H9 (cell line): ENCODE measurements around the gene TTC39B. TPM values are rescaled to one million over a fixed set of nuclear protein-coding genes. Genes with fewer than 3 reads are reported as not detected.

Source experiments
- DNase-seq: peaks from one replicate; pipeline ENCODE4 v3.0.0-alpha.2; 2017
- H2AFZ ChIP-seq: one replicate; pipeline ENCODE4 v1.6.1; 2013; ENCODE audit warnings: mild to moderate bottlenecking, low read length, control low read depth, moderate library complexity
- H2AK5ac ChIP-seq: 2 replicates; pipeline ENCODE4 v1.6.1; 2013; ENCODE audit warnings: low read length, control low read depth, mixed read lengths; ENCODE audit not compliant: insufficient read length
- H2BK120ac ChIP-seq: one replicate; pipeline ENCODE4 v1.6.1; 2013; ENCODE audit warnings: low read depth, mild to moderate bottlenecking, low read length, control low read depth, inconsistent platforms; ENCODE audit not compliant: poor library complexity, severe bottlenecking
- H2BK12ac ChIP-seq: 2 replicates; pipeline ENCODE4 v1.6.1; 2013; ENCODE audit warnings: low read length, control low read depth, mixed read lengths, low read depth; ENCODE audit not compliant: insufficient read length
- H2BK15ac ChIP-seq: 2 replicates; pipeline ENCODE4 v1.6.1; 2013; ENCODE audit warnings: low read depth, low read length, control low read depth
- H2BK20ac ChIP-seq: one replicate; pipeline ENCODE4 v1.6.1; 2013; ENCODE audit warnings: low read depth, mild to moderate bottlenecking, low read length, control low read depth, inconsistent platforms; ENCODE audit not compliant: poor library complexity, severe bottlenecking
- H2BK5ac ChIP-seq: 2 replicates; pipeline ENCODE4 v1.6.1; 2013; ENCODE audit warnings: low read length, control low read depth, mixed read lengths; ENCODE audit not compliant: insufficient read length
- H3K14ac ChIP-seq: 2 replicates; pipeline ENCODE4 v1.6.1; 2013; ENCODE audit warnings: low read length, control low read depth; ENCODE audit not compliant: insufficient read depth
- H3K18ac ChIP-seq: 2 replicates; pipeline ENCODE4 v1.6.1; 2013; ENCODE audit warnings: low read depth, mild to moderate bottlenecking, mixed read lengths, low read length, control low read depth; ENCODE audit not compliant: insufficient read length
- H3K23ac ChIP-seq: 2 replicates; pipeline ENCODE4 v1.6.1; 2013; ENCODE audit warnings: low read length, control low read depth, mixed read lengths, low read depth; ENCODE audit not compliant: insufficient read length
- H3K23me2 ChIP-seq: 2 replicates; pipeline ENCODE4 v1.6.1; 2013; ENCODE audit warnings: low read depth, mild to moderate bottlenecking, mixed read lengths, low read length, control low read depth; ENCODE audit not compliant: insufficient read length, poor library complexity, severe bottlenecking
- H3K27ac ChIP-seq: 2 replicates; pipeline ENCODE4 v1.5.1; 2013; ENCODE audit warnings: low read length, control low read depth, mixed read lengths, low read depth; ENCODE audit not compliant: insufficient read length
- H3K27me3 ChIP-seq: 2 replicates; pipeline ENCODE4 v1.6.1; 2013; ENCODE audit warnings: low read length, control low read depth, inconsistent platforms; ENCODE audit not compliant: insufficient read depth
- H3K4ac ChIP-seq: 2 replicates; pipeline ENCODE4 v1.6.1; 2013; ENCODE audit warnings: low read depth, mild to moderate bottlenecking, control low read depth, inconsistent platforms, low read length, moderate library complexity
- H3K4me1 ChIP-seq: 2 replicates; pipeline ENCODE4 v1.6.1; 2013; ENCODE audit warnings: low read length, control low read depth, inconsistent platforms; ENCODE audit not compliant: insufficient read depth
- H3K4me2 ChIP-seq: 2 replicates; pipeline ENCODE4 v1.6.1; 2013; ENCODE audit warnings: low read length, control low read depth, mixed read lengths; ENCODE audit not compliant: insufficient read length, insufficient read depth
- H3K56ac ChIP-seq: 2 replicates; pipeline ENCODE4 v1.6.1; 2013; ENCODE audit warnings: low read depth, mild to moderate bottlenecking, mixed read lengths, low read length, control low read depth; ENCODE audit not compliant: insufficient read length
- H3K79me1 ChIP-seq: 2 replicates; pipeline ENCODE4 v1.6.1; 2013; ENCODE audit warnings: low read depth, mild to moderate bottlenecking, moderate library complexity, low read length, control low read depth, inconsistent platforms; ENCODE audit not compliant: insufficient read depth, poor library complexity, severe bottlenecking
- H3K79me2 ChIP-seq: 2 replicates; pipeline ENCODE4 v1.6.1; 2013; ENCODE audit warnings: low read length, control low read depth, inconsistent platforms; ENCODE audit not compliant: insufficient read depth
- H3K9ac ChIP-seq: 2 replicates; pipeline ENCODE4 v1.6.1; 2013; ENCODE audit warnings: low read length, control low read depth, mixed read lengths; ENCODE audit not compliant: insufficient read length; ENCODE audit errors: extremely low read depth
- H3K9me3 ChIP-seq: one replicate; pipeline ENCODE4 v1.6.1; 2013; ENCODE audit warnings: low read depth, low read length, inconsistent platforms; ENCODE audit not compliant: control insufficient read depth
- H3T11ph ChIP-seq: one replicate; pipeline ENCODE4 v1.6.1; 2013; ENCODE audit warnings: mild to moderate bottlenecking, low read length, control low read depth, inconsistent platforms
- H4K20me1 ChIP-seq: one replicate; pipeline ENCODE4 v1.6.1; 2013; ENCODE audit not compliant: control insufficient read depth, insufficient read length, insufficient read depth
- H4K5ac ChIP-seq: 2 replicates; pipeline ENCODE4 v1.6.1; 2013; ENCODE audit warnings: low read depth, mild to moderate bottlenecking, mixed read lengths, low read length, control low read depth; ENCODE audit not compliant: insufficient read length
- H4K8ac ChIP-seq: replicated peaks from 2 replicates; pipeline ENCODE4 v1.6.1; 2013; ENCODE audit warnings: low read length, control low read depth, mixed read lengths, low read depth; ENCODE audit not compliant: insufficient read length
- H4K91ac ChIP-seq: 2 replicates; pipeline ENCODE4 v1.6.1; 2013; ENCODE audit warnings: low read depth, mild to moderate bottlenecking, moderate library complexity, mixed read lengths, low read length, control low read depth; ENCODE audit not compliant: insufficient read length
- H3K27ac Mint-ChIP-seq, 3 experiments: 2 replicates in 2 of 3; 3 replicates in 1 of 3; pipeline ENCODE4 v1.8.0; 2020 to 2021; ENCODE audit warnings: mixed read lengths in 3 of 3, mild to moderate bottlenecking in 1 of 3, moderate library complexity in 1 of 3
- H3K27me3 Mint-ChIP-seq: 2 replicates; pipeline ENCODE4 v1.8.0; 2021; ENCODE audit warnings: low read depth, mild to moderate bottlenecking, moderate library complexity, mixed read lengths
- H3K36me3 Mint-ChIP-seq, 3 experiments: 2 replicates in 2 of 3; 3 replicates in 1 of 3; pipeline ENCODE4 v1.8.0; 2020 to 2021; ENCODE audit warnings: low read depth in 3 of 3, mixed read lengths in 3 of 3; ENCODE audit not compliant: insufficient read depth in 1 of 3
- H3K4me1 Mint-ChIP-seq, 2 experiments: 2 replicates each; pipeline ENCODE4 v1.8.0; 2020; ENCODE audit warnings: mixed read lengths in 2 of 2
- H3K4me3 Mint-ChIP-seq, 2 experiments: 2 replicates in 1 of 2; 3 replicates in 1 of 2; pipeline ENCODE4 v1.8.0; 2020 to 2021; ENCODE audit warnings: mild to moderate bottlenecking in 2 of 2, mixed read lengths in 2 of 2, moderate library complexity in 1 of 2
- H3K9me3 Mint-ChIP-seq, 2 experiments: 2 replicates in 1 of 2; 3 replicates in 1 of 2; pipeline ENCODE4 v1.8.0; 2020; ENCODE audit warnings: mild to moderate bottlenecking in 2 of 2, mixed read lengths in 2 of 2, moderate library complexity in 1 of 2
- CTCF ChIP-seq: fragments of 200-600 bp; sonication (generic); conservative IDR thresholded peaks from 3 replicates; pipeline ENCODE4 v1.8.0; 2021; ENCODE audit warnings: antibody characterized with exemption, mild to moderate bottlenecking
- WGBS: extraction: QIAGEN DNeasy Blood & Tissue Kit; methylation state at CpG from one replicate; pipeline ENCODE4 v1.1.7; 2013; ENCODE audit warnings: missing lambda C conversion rate, low lambda C conversion rate, mixed read lengths; ENCODE audit not compliant: insufficient read length; ENCODE audit errors: extremely low coverage; 5-methylcytosine and 5-hydroxymethylcytosine counted together
- total RNA-seq: library from RNA; stranded (reverse); gene quantifications from 2 replicates; pipeline ENCODE4 v1.2.1, GENCODE V29; 2021

The TTC39B gene
- total RNA-seq, 1 experiment from 2014 or later = 8.2 TPM

- no peaks in the 10 kb centered on the region for H3K27me3 Mint-ChIP-seq
- Histone ChIP-seq H3K23ac (no peak overlapping the region), H4K91ac (no peak overlapping the region), H3K79me1 (no peaks in the 10 kb centered on the region), H2BK5ac (no peak overlapping the region), H3K9ac (no peak overlapping the region), H3K4me1 (no peaks in the 10 kb centered on the region), H3K27ac (no peak overlapping the region), H3K27me3 (no peaks in the 10 kb centered on the region), H2AK5ac (no peak overlapping the region), H3K4ac (no peak overlapping the region), H3K79me2 (no peaks in the 10 kb centered on the region), H2AFZ (no peak overlapping the region), H3K23me2 (no peaks in the 10 kb centered on the region), H2BK15ac (no peak overlapping the region), H4K8ac (no peak overlapping the region), H3K4me2 (no peak overlapping the region), H3K14ac (no peak overlapping the region), H4K20me1 (no peaks in the 10 kb centered on the region), H3K18ac (no peak overlapping the region), H2BK20ac (no peak overlapping the region), H3K56ac (no peak overlapping the region), H2BK120ac (no peak overlapping the region), H4K5ac (no peak overlapping the region), H3K9me3 (no peaks in the 10 kb centered on the region), H2BK12ac (no peak overlapping the region), H3T11ph (no peak overlapping the region)
- no peak overlapping the region for H3K4me3 Mint-ChIP-seq
- no peaks in the 10 kb centered on the region; a peak in 1 of 5 replicates for H3K9me3 Mint-ChIP-seq
- H3K4me1 Mint-ChIP-seq = 0 out of 4 replicates have a peak, but pooled peaks cover 4 to 7% of the 10 kb centered on the region in 2 experiments
- peak overlapping the region in 1 of 3 experiments; percentile 74; a peak in 1 of 7 replicates for H3K27ac Mint-ChIP-seq
- WGBS = no CpG with 5 or more reads among the region's 2 CpGs
- no peak for TF ChIP-seq CTCF
- DNase-seq = no peak
- H3K36me3 Mint-ChIP-seq = peaks cover 4 to 10% (median 4%) of the 10 kb centered on the region in 3 experiments; a peak in 4 of 7 replicates
These were observed 124.9 kb downstream of the TTC39B start for GRCh38 chr9:15182101-15182551.
